ENCODE results near the gene AMPH.
"Not testable (repeated sequence)": the region's sequence is repeated elsewhere in the genome, so short reads cannot be mapped to it uniquely, and the experiment has no call there.

The AMPH gene

GRCh38 chr7:38628630-38629385 lies 2.4 kb downstream of the AMPH start:
- peak; percentile 82 for DNase-seq

GRCh38 chr7:38625866-38626265 lies 5.3 kb downstream of the AMPH start:
- no peak for DNase-seq

- no peak for DNase-seq
Observed at GRCh38 chr7:38615665-38616064, 15.5 kb downstream of the AMPH start.

- DNase-seq, result no peak
Observed at GRCh38 chr7:38607466-38607865, 23.7 kb downstream of the AMPH start.

- no peak for DNase-seq
Observed at GRCh38 chr7:38600741-38601140, 30.4 kb downstream of the AMPH start.

- DNase-seq, result no peak
Observed at GRCh38 chr7:38594949-38595348, 36.2 kb downstream of the AMPH start.

GRCh38 chr7:38592737-38593288 lies 38.4 kb downstream of the AMPH start:
- no peak for DNase-seq

GRCh38 chr7:38585572-38586354 lies 45.4 kb downstream of the AMPH start:
- peak; percentile 46 for DNase-seq

GRCh38 chr7:38584443-38585210 lies 46.5 kb downstream of the AMPH start:
- peak; percentile 93 for DNase-seq

GRCh38 chr7:38580485-38580884 lies 50.7 kb downstream of the AMPH start:
- DNase-seq, result no peak

- DNase-seq, result peak; percentile 56
Observed at GRCh38 chr7:38574086-38574485, 57.1 kb downstream of the AMPH start.

GRCh38 chr7:38571620-38572019 lies 59.6 kb downstream of the AMPH start:
- DNase-seq, result not testable (repeated sequence)

- no peak for DNase-seq
Observed at GRCh38 chr7:38568497-38568896, 62.7 kb downstream of the AMPH start.

- DNase-seq, result no peak
Observed at GRCh38 chr7:38565289-38565688, 65.9 kb downstream of the AMPH start.

GRCh38 chr7:38563741-38564140 lies 67.4 kb downstream of the AMPH start:
- peak; percentile 27 for DNase-seq

GRCh38 chr7:38561166-38561565 lies 70.0 kb downstream of the AMPH start:
- peak; percentile 43 for DNase-seq

- peak; percentile 52 for DNase-seq
Observed at GRCh38 chr7:38558761-38559345, 72.3 kb downstream of the AMPH start.

- no peak for DNase-seq
Observed at GRCh38 chr7:38554586-38554985, 76.6 kb downstream of the AMPH start.

GRCh38 chr7:38550836-38551235 lies 80.3 kb downstream of the AMPH start:
- no peak for DNase-seq

- DNase-seq, result no peak
Observed at GRCh38 chr7:38548605-38549004, 82.6 kb downstream of the AMPH start.

- DNase-seq, result no peak
Observed at GRCh38 chr7:38546763-38547162, 84.4 kb downstream of the AMPH start.

GRCh38 chr7:38545977-38546376 lies 85.2 kb downstream of the AMPH start:
- DNase-seq, result no peak

GRCh38 chr7:38542156-38542555 lies 89.0 kb downstream of the AMPH start:
- DNase-seq, result peak; percentile 51
